ENCODE data around the gene FILIP1L. TPM values are rescaled to one million over a fixed set of nuclear protein-coding genes. Genes with fewer than 3 reads are reported as not detected.

Gene FILIP1L
- total RNA-seq, 1 experiment from 2014 or later, result 0.07 TPM

DNA sequence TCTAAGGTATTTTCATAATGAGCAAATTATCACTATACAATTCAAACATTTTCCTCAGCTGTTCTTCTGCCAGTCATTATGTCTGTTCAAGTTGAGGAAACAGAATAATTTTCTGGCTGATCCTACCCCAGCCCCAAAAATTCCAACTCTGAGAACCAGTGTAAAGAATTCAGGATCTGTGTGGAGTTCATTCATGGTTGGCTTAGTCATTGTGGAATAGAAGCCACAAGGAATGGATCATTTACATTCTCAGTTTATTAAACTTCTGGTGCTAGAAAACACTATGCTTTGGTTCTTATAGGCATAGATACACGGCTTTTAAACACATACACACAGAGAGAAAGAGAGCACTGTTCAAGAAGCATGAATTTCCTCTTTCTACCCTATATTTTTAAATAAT lies 162.0 kb downstream of the FILIP1L start:
- no peak overlapping the region for H3T11ph ChIP-seq (ENCODE audit: low read length)
- H2BK5ac ChIP-seq (ENCODE audit: insufficient read length, low read length), result no peak overlapping the region
- no peak for DNase-seq
- H4K8ac ChIP-seq (replicated peaks; ENCODE audit: insufficient read length, low read depth, low read length), result no peak overlapping the region
- TF ChIP-seq, protein P1, sequence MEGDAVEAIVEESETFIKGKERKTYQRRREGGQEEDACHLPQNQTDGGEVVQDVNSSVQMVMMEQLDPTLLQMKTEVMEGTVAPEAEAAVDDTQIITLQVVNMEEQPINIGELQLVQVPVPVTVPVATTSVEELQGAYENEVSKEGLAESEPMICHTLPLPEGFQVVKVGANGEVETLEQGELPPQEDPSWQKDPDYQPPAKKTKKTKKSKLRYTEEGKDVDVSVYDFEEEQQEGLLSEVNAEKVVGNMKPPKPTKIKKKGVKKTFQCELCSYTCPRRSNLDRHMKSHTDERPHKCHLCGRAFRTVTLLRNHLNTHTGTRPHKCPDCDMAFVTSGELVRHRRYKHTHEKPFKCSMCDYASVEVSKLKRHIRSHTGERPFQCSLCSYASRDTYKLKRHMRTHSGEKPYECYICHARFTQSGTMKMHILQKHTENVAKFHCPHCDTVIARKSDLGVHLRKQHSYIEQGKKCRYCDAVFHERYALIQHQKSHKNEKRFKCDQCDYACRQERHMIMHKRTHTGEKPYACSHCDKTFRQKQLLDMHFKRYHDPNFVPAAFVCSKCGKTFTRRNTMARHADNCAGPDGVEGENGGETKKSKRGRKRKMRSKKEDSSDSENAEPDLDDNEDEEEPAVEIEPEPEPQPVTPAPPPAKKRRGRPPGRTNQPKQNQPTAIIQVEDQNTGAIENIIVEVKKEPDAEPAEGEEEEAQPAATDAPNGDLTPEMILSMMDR (conservative IDR thresholded peaks at IDR 0.05), result no peak
- H2AFZ ChIP-seq (ENCODE audit: low read length), result no peak overlapping the region
- H3K4me2 ChIP-seq (ENCODE audit: insufficient read depth, insufficient read length, low read length), result no peak overlapping the region
- H3K27ac ChIP-seq (ENCODE audit: insufficient read length, low read depth, low read length), result no peak overlapping the region
- no peak overlapping the region for H2BK15ac ChIP-seq (ENCODE audit: low read depth, low read length)
- Mint-ChIP-seq H3K4me3 (no peak overlapping the region), H3K27ac (no peak overlapping the region), H3K9me3 (no peaks in the 10 kb centered on the region), H3K36me3 (ENCODE audit: insufficient read depth in 1 of 3, low read depth in 3 of 3) (no peaks in the 10 kb centered on the region), H3K27me3 (ENCODE audit: low read depth) (no peaks in the 10 kb centered on the region), H3K4me1 (peaks cover 11 to 12% of the 10 kb centered on the region in 2 experiments; a peak in 2 of 4 replicates)
- H3K79me1 ChIP-seq (ENCODE audit: insufficient read depth, low read depth, low read length, poor library complexity, severe bottlenecking), result no peaks in the 10 kb centered on the region
- no peak overlapping the region for H3K18ac ChIP-seq (ENCODE audit: insufficient read length, low read depth, low read length)
- no peak overlapping the region for H2AK5ac ChIP-seq (ENCODE audit: insufficient read length, low read length)
- H4K20me1 ChIP-seq (ENCODE audit: control insufficient read depth, insufficient read depth, insufficient read length), result no peaks in the 10 kb centered on the region
- H3K56ac ChIP-seq (ENCODE audit: insufficient read length, low read depth, low read length), result no peak overlapping the region
- H3K4ac ChIP-seq (ENCODE audit: low read depth, low read length), result no peak overlapping the region
- no peak overlapping the region for H3K9ac ChIP-seq (ENCODE audit: extremely low read depth, insufficient read length, low read length)
- WGBS (ENCODE audit: extremely low coverage, insufficient read length, low lambda C conversion rate), result no CpG with 5 or more reads among the region's 1 CpG
- no peaks in the 10 kb centered on the region for H3K23me2 ChIP-seq (ENCODE audit: insufficient read length, low read depth, low read length, poor library complexity, severe bottlenecking)
- no peak overlapping the region for H2BK12ac ChIP-seq (ENCODE audit: insufficient read length, low read depth, low read length)
- no peaks in the 10 kb centered on the region; the same call in 1 of the 2 replicates for H3K4me1 ChIP-seq (ENCODE audit: insufficient read depth, low read length)
- no peaks in the 10 kb centered on the region for H3K79me2 ChIP-seq (ENCODE audit: insufficient read depth, low read length)
- H4K5ac ChIP-seq (ENCODE audit: insufficient read length, low read depth, low read length), result no peak overlapping the region
- H2BK120ac ChIP-seq (ENCODE audit: low read depth, low read length, poor library complexity, severe bottlenecking), result no peak overlapping the region
- no peaks in the 10 kb centered on the region for H3K9me3 ChIP-seq (ENCODE audit: control insufficient read depth, low read depth, low read length)
- H3K23ac ChIP-seq (ENCODE audit: insufficient read length, low read depth, low read length), result no peak overlapping the region
- no peaks in the 10 kb centered on the region for H3K27me3 ChIP-seq (ENCODE audit: insufficient read depth, low read length)
- H4K91ac ChIP-seq (ENCODE audit: insufficient read length, low read depth, low read length), result no peak overlapping the region
- no peak overlapping the region for H3K14ac ChIP-seq (ENCODE audit: insufficient read depth, low read length)
- H2BK20ac ChIP-seq (ENCODE audit: low read depth, low read length, poor library complexity, severe bottlenecking), result no peak overlapping the region
